Breast epithelium (tissue), 3 donors: Measurements from ENCODE around the gene FAM184B.

ENCODE experiments used
- CTCF ChIP-seq, 3 donors: fragments of 450-650 bp; IDR thresholded peaks; one replicate each; pipeline ENCODE4 v1.5.1; 2016 to 2017; ENCODE audit warnings: antibody characterized with exemption in 3 of 3, mild to moderate bottlenecking in 3 of 3, moderate library complexity in 3 of 3
- POLR2A ChIP-seq: fragments of 450-650 bp; IDR thresholded peaks from one replicate; pipeline ENCODE4 v1.6.1; 2016; ENCODE audit warnings: antibody characterized with exemption, mild to moderate bottlenecking, moderate library complexity
- POLR2AphosphoS5 ChIP-seq, 3 donors: sonication (generic); formaldehyde crosslinking; IDR thresholded peaks; one replicate each; pipeline ENCODE4 v1.6.1; 2017; ENCODE audit warnings: antibody characterized with exemption in 3 of 3

- TF ChIP-seq POLR2AphosphoS5 (IDR thresholded peaks at IDR 0.05) (no peak), CTCF (IDR thresholded peaks at IDR 0.05) (no peak), POLR2A (no peak)
Observed at GRCh38 chr4:17584521-17585213, 196.8 kb downstream of the FAM184B start.
